ENCODE results near the gene SCAPER. TPM values are rescaled to one million over a fixed set of nuclear protein-coding genes. Genes with fewer than 3 reads are reported as not detected.

The SCAPER gene
- total RNA-seq, 2 experiments from 2014 or later, result 31.4 to 32.7 TPM

- POLR2A ChIA-PET, result no interaction called here
Observed at GRCh38 chr15:76381366-76381765, 523.8 kb downstream of the SCAPER start.

DNA sequence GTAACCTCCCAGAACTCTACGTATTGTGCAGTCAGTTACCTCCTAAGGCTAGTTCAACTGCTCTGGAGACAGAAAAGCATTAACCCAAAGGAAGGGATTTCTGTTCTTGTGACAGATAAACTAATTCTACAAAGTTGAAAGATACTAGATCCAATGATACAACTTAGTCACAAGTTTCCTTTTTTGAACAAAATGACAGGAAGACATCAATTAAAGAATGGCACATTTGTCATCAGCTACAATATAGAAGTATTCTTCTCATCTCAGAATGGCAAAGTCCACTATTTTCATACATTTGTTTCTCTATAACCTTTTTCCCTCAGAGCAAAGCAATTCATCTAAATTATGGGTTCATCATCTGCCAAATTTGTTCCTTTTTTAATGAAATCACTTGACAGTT, 524.9 kb downstream of the SCAPER start:
- intact Hi-C loops (cut with micrococcal nuclease), result no loop called here
- DNase-seq, result no peak
- POLR2A ChIA-PET, result no interaction called here

More at GRCh38 chr15:76381366-76381765, 523.8 kb downstream of the SCAPER start:
- H3K36me3 Mint-ChIP-seq (ENCODE audit: low read depth), result peaks cover 8% of the 10 kb centered on the region
- no peaks in the 10 kb centered on the region for H3K4me1 Mint-ChIP-seq (ENCODE audit: low read depth)
- TF ChIP-seq, protein P1, sequence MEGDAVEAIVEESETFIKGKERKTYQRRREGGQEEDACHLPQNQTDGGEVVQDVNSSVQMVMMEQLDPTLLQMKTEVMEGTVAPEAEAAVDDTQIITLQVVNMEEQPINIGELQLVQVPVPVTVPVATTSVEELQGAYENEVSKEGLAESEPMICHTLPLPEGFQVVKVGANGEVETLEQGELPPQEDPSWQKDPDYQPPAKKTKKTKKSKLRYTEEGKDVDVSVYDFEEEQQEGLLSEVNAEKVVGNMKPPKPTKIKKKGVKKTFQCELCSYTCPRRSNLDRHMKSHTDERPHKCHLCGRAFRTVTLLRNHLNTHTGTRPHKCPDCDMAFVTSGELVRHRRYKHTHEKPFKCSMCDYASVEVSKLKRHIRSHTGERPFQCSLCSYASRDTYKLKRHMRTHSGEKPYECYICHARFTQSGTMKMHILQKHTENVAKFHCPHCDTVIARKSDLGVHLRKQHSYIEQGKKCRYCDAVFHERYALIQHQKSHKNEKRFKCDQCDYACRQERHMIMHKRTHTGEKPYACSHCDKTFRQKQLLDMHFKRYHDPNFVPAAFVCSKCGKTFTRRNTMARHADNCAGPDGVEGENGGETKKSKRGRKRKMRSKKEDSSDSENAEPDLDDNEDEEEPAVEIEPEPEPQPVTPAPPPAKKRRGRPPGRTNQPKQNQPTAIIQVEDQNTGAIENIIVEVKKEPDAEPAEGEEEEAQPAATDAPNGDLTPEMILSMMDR (IDR thresholded peaks at IDR 0.05), result no peak
- H3K27ac Mint-ChIP-seq, result no peak overlapping the region
- CTCF ChIA-PET, result no interaction called here
- H3K27me3 Mint-ChIP-seq, result no peaks in the 10 kb centered on the region
- ATAC-seq (no peak), DNase-seq (no peak)
- intact Hi-C loops (cut with micrococcal nuclease), result no loop called here
- H3K9me3 Mint-ChIP-seq, result no peaks in the 10 kb centered on the region
- no peak overlapping the region for H3K4me3 Mint-ChIP-seq

DNA sequence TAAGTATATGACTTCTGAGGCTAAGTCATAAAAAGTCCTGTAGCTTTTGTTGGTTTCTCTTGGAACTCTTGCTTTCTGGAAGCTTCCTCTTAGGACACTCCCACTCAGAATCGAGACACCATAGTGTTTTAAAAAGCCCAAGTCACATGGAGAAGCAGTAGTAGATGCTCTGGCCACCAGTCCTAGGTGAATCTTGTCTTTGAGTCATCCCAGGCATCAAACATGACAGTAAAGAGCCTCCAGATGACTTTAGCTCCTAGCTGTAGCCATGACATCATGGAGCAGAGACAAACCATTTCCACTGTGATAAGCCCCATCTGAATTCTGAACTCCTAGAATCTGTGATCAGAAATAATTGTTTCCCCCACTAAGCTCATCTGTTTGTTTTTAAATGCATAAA, 526.4 kb downstream of the SCAPER start:
- no peak for ATAC-seq

More for the DNA sequence above, 524.9 kb downstream of the SCAPER start:
- no peak overlapping the region for H3K27ac Mint-ChIP-seq
- H3K4me1 Mint-ChIP-seq (ENCODE audit: low read depth), result no peaks in the 10 kb centered on the region
- H3K36me3 Mint-ChIP-seq (ENCODE audit: low read depth), result peaks cover 9% of the 10 kb centered on the region
- H3K4me3 Mint-ChIP-seq, result no peak overlapping the region
- TF ChIP-seq, protein P1 (IDR thresholded peaks at IDR 0.05), result no peak
- no peak for ATAC-seq
- no peaks in the 10 kb centered on the region for H3K9me3 Mint-ChIP-seq
- CTCF ChIA-PET, result no interaction called here
- H3K27me3 Mint-ChIP-seq, result no peaks in the 10 kb centered on the region

GRCh38 chr15:76377751-76378150, 527.4 kb downstream of the SCAPER start:
- POLR2A ChIA-PET, result no interaction called here
- intact Hi-C loops (cut with micrococcal nuclease), result no loop called here
- TF ChIP-seq, protein P1 (IDR thresholded peaks at IDR 0.05), result no peak
- no peaks in the 10 kb centered on the region for H3K27me3 Mint-ChIP-seq
- H3K4me1 Mint-ChIP-seq (ENCODE audit: low read depth), result no peaks in the 10 kb centered on the region
- peaks cover 10% of the 10 kb centered on the region for H3K36me3 Mint-ChIP-seq (ENCODE audit: low read depth)
- no peak for DNase-seq
- H3K27ac Mint-ChIP-seq, result no peak overlapping the region
- H3K9me3 Mint-ChIP-seq, result no peaks in the 10 kb centered on the region
- H3K4me3 Mint-ChIP-seq, result no peak overlapping the region
- ATAC-seq, result no peak
- CTCF ChIA-PET, result no interaction called here

More for the DNA sequence above, 526.4 kb downstream of the SCAPER start:
- TF ChIP-seq, protein P1 (IDR thresholded peaks at IDR 0.05), result no peak
- H3K27ac Mint-ChIP-seq, result no peak overlapping the region
- H3K4me1 Mint-ChIP-seq (ENCODE audit: low read depth), result no peaks in the 10 kb centered on the region
- H3K27me3 Mint-ChIP-seq, result no peaks in the 10 kb centered on the region
- ChIA-PET CTCF (interaction anchor here (0.6 kb wide), 1 partner anchor 188 kb away, joined by 3 read pairs; no protein-coding TSS in a partner anchor), POLR2A (no interaction called here)
- peaks cover 10% of the 10 kb centered on the region for H3K36me3 Mint-ChIP-seq (ENCODE audit: low read depth)
- intact Hi-C loops (cut with micrococcal nuclease), result no loop called here
- DNase-seq, result no peak
- no peaks in the 10 kb centered on the region for H3K9me3 Mint-ChIP-seq
- H3K4me3 Mint-ChIP-seq, result no peak overlapping the region

- ChIA-PET CTCF (no interaction called here), POLR2A (no interaction called here)
- TF ChIP-seq, protein P1 (IDR thresholded peaks at IDR 0.05), result no peak
- Mint-ChIP-seq H3K36me3 (ENCODE audit: low read depth) (peaks cover 12% of the 10 kb centered on the region), H3K4me1 (ENCODE audit: low read depth) (no peaks in the 10 kb centered on the region), H3K4me3 (no peak overlapping the region), H3K27me3 (no peaks in the 10 kb centered on the region), H3K27ac (no peak overlapping the region), H3K9me3 (no peaks in the 10 kb centered on the region)
- DNase-seq, result no peak
- no peak for ATAC-seq
- intact Hi-C loops (cut with micrococcal nuclease), result no loop called here
Observed at GRCh38 chr15:76377217-76377616, 527.9 kb downstream of the SCAPER start.
